HepG2 (cell line): ENCODE data around the gene TRAPPC1. TPM values are rescaled to one million over a fixed set of nuclear protein-coding genes. Genes with fewer than 3 reads are reported as not detected.
A peak's percentile ranks its signal among the peaks of the same experiment; 100 is the strongest.

Experiments
- ASH2L ChIP-seq: fragments of 300-600, 200-600 bp; sonication (generic); IDR thresholded peaks from 2 replicates; pipeline ENCODE4 v1.7.0; 2017; ENCODE audit warnings: low read depth, mild to moderate bottlenecking, moderate library complexity, mixed read lengths, low read length; ENCODE audit not compliant: insufficient read length
- ATF4 ChIP-seq, 2 experiments: fragments of 450-650 bp in 1 of 2; sonication (generic) in 1 of 2; formaldehyde crosslinking; IDR thresholded peaks; 2 replicates each; pipeline versions ENCODE4 v1.5.0 to v1.8.0; 2020 to 2022; ENCODE audit warnings: mild to moderate bottlenecking in 1 of 2, missing genetic modification reagents in 1 of 2
- JUN ChIP-seq: sonication (generic); formaldehyde crosslinking; IDR thresholded peaks from 2 replicates; pipeline ENCODE4 v1.4.0; 2020; ENCODE audit warnings: mild to moderate bottlenecking, missing genetic modification reagents
- KLF13 ChIP-seq: sonication (generic); formaldehyde crosslinking; IDR thresholded peaks from 2 replicates; pipeline ENCODE4 v1.4.0; 2020; ENCODE audit warnings: mild to moderate bottlenecking, missing genetic modification reagents
- MATR3 ChIP-seq: sonication (generic); formaldehyde crosslinking; IDR thresholded peaks from 2 replicates; pipeline ENCODE4 v1.4.0; 2020; ENCODE audit warnings: missing genetic modification reagents
- MAX ChIP-seq: IDR thresholded peaks from 2 replicates; pipeline ENCODE4 v1.6.1; 2012; ENCODE audit warnings: inconsistent platforms
- MAZ ChIP-seq, 2 experiments: sonication (generic) in 1 of 2; formaldehyde crosslinking in 1 of 2; IDR thresholded peaks; 2 replicates each; pipeline versions ENCODE4 v1.5.0 to v1.6.1; 2012 to 2020; ENCODE audit warnings: low read depth in 2 of 2, mild to moderate bottlenecking in 2 of 2, borderline replicate concordance in 1 of 2, improper control_type of control experiment in 1 of 2, low read length in 1 of 2, missing genetic modification reagents in 1 of 2, moderate library complexity in 1 of 2
- NFAT5 ChIP-seq: sonication (generic); formaldehyde crosslinking; IDR thresholded peaks from 2 replicates; pipeline ENCODE4 v1.4.0; 2020; ENCODE audit warnings: missing genetic modification reagents
- PAXIP1 ChIP-seq: sonication (generic); formaldehyde crosslinking; conservative IDR thresholded peaks from 2 replicates; pipeline ENCODE4 v1.4.0; 2020; ENCODE audit warnings: mild to moderate bottlenecking, missing genetic modification reagents, moderate library complexity
- SATB2 ChIP-seq: sonication (generic); formaldehyde crosslinking; IDR thresholded peaks from 2 replicates; pipeline ENCODE4 v1.5.0; 2020; ENCODE audit warnings: missing genetic modification reagents
- SMC3 ChIP-seq: IDR thresholded peaks from 2 replicates; pipeline ENCODE4 v1.6.1; 2011; ENCODE audit warnings: low read length, improper control_type of control experiment
- TAF1 ChIP-seq: sonication (generic); formaldehyde crosslinking; IDR thresholded peaks from 2 replicates; pipeline ENCODE4 v1.4.0; 2020; ENCODE audit warnings: missing genetic modification reagents
- TFE3 ChIP-seq: IDR thresholded peaks from 2 replicates; pipeline ENCODE4 v1.6.1; 2016
- ZBTB3 ChIP-seq: sonication (generic); formaldehyde crosslinking; IDR thresholded peaks from 2 replicates; pipeline ENCODE4 v1.4.0; 2020; ENCODE audit warnings: low read depth, mild to moderate bottlenecking, moderate library complexity, missing genetic modification reagents, borderline replicate concordance
- ZNF597 ChIP-seq: sonication (generic); formaldehyde crosslinking; IDR thresholded peaks from 2 replicates; pipeline ENCODE4 v1.5.0; 2020; ENCODE audit warnings: missing genetic modification reagents
- polyA plus RNA-seq, 8 experiments: library from polyadenylated mRNA; depleted of rRNA in 3 of 8; stranded (reverse) in 7 of 8; unstranded in 1 of 8; fragments of >200 nt; fragmentation: Illumina TruSeq in 4 of 8; extraction: Trizol in 4 of 8; gene quantifications; 2 replicates each; pipeline versions ENCODE4 v1.2.1 to v1.2.3, GENCODE V29; 2011 to 2016; ENCODE audit warnings: low read depth in 4 of 8, missing spikeins in 1 of 8, mixed read lengths in 1 of 8; ENCODE audit not compliant: insufficient read depth in 1 of 8
- total RNA-seq, 5 experiments: library from RNA; depleted of rRNA; stranded (reverse); fragments of >200 nt; fragmentation: Illumina TruSeq; extraction: Trizol; gene quantifications; 2 replicates each; pipeline ENCODE4 v1.2.3, GENCODE V29; 2016; ENCODE audit warnings: low read depth in 1 of 5

Gene TRAPPC1
- total and polyA plus RNA-seq, 2 of the 13 experiments (the other 11 are each of a cell fraction or from before 2014, with no cell fraction given), result 28.1 to 44.9 TPM

GRCh38 chr17:7885367-7886226, 46.1 kb downstream of the TRAPPC1 start (continued):
- TF ChIP-seq ZNF597 (no peak), TFE3 (CRISPR knock-in tag) (no peak), PAXIP1 (CRISPR knock-in tag) (no peak), MAX (0 out of 2 replicates have a peak, but pooled peaks have one; percentile 6), ASH2L (peak; percentile 2), ZBTB3 (CRISPR knock-in tag) (no peak), ATF4 (CRISPR knock-in tag; IDR thresholded peaks at IDR 0.05) (no peak), MATR3 (CRISPR knock-in tag) (no peak), MAZ (IDR thresholded peaks at IDR 0.05; ENCODE audit: borderline replicate concordance, low read depth, low read length) (no peak), MAZ (CRISPR knock-in tag; IDR thresholded peaks at IDR 0.05; ENCODE audit: low read depth) (no peak), KLF13 (CRISPR knock-in tag) (no peak), NFAT5 (CRISPR knock-in tag) (no peak), SMC3 (no peak), JUN (CRISPR knock-in tag) (no peak), SATB2 (CRISPR knock-in tag) (no peak), TAF1 (CRISPR knock-in tag) (no peak)
